BJ (cell line): ENCODE results near the gene TCP10L. TPM values are rescaled to one million over a fixed set of nuclear protein-coding genes. Genes with fewer than 3 reads are reported as not detected.

Source experiments
- CTCF ChIA-PET: fragments of 350-600 bp; formaldehyde crosslinking; extraction: SDS; loops from one replicate; lab custom pipeline; 2021; ENCODE audit warnings: antibody characterized with exemption, inconsistent platforms; lab: Yijun Ruan, JAX
- POLR2A ChIA-PET: fragments of 300-600 bp; sonication (Branson Sonifier 250); formaldehyde crosslinking; extraction: SDS; loops from one replicate; lab custom pipeline; 2021; ENCODE audit warnings: antibody characterized with exemption; lab: Charles Lee
- DNase-seq: peaks from one replicate; pipeline ENCODE4 v3.0.0-alpha.2; 2011; ENCODE audit warnings: low read depth
- H3K27me3 ChIP-seq: 2 replicates; pipeline ENCODE4 v1.6.0; 2011; ENCODE audit warnings: low read length; ENCODE audit not compliant: control insufficient read depth, insufficient read depth
- H3K36me3 ChIP-seq: 2 replicates; pipeline ENCODE4 v1.5.1; 2011; ENCODE audit warnings: low read length; ENCODE audit not compliant: control insufficient read depth, insufficient read depth
- H3K4me3 ChIP-seq: 2 replicates; pipeline ENCODE4 v1.5.1; 2011; ENCODE audit warnings: low read depth, mild to moderate bottlenecking, control low read depth, low read length
- CTCF ChIP-seq: IDR thresholded peaks from 2 replicates; pipeline ENCODE4 v1.5.1; 2011; ENCODE audit warnings: low read depth, mild to moderate bottlenecking, control low read depth, inconsistent platforms, low read length, moderate library complexity; ENCODE audit not compliant: insufficient read depth
- polyA plus RNA-seq: library from polyadenylated mRNA; depleted of rRNA; stranded (reverse); fragments of >200 nt; gene quantifications from 2 replicates; pipeline ENCODE4 v1.2.3, GENCODE V29; 2011

Gene TCP10L
- polyA plus RNA-seq, 1 experiment: not detected

- Histone ChIP-seq H3K4me3 (no peak overlapping the region), H3K27me3 (no peaks in the 10 kb centered on the region), H3K36me3 (no peaks in the 10 kb centered on the region)
- TF ChIP-seq CTCF: no peak
- DNase-seq: no peak
- CTCF ChIA-PET: interaction anchor here (0.6 to 4.4 kb wide), 8 partner anchors 8 to 165 kb away, joined by 3 to 44 read pairs (median 7); no protein-coding TSS in a partner anchor
- POLR2A ChIA-PET: interaction anchor here (1.1 kb wide), 1 partner anchor 51 kb away, joined by 12 read pairs; the partner anchor contains the start of gene CFAP298
Measured at GRCh38 chr21:32560896-32561295, 24.4 kb downstream of the TCP10L start.

- Histone ChIP-seq H3K27me3 (no peaks in the 10 kb centered on the region), H3K4me3 (no peak overlapping the region), H3K36me3 (no peaks in the 10 kb centered on the region)
- no peak for TF ChIP-seq CTCF
- POLR2A ChIA-PET: no interaction called here
- CTCF ChIA-PET: interaction anchor here (4.1 to 4.4 kb wide), 2 partner anchors 144 to 156 kb away, joined by 28 to 44 read pairs; no protein-coding TSS in a partner anchor
- DNase-seq: no peak
Measured at GRCh38 chr21:32559006-32559610, 26.2 kb downstream of the TCP10L start.

GRCh38 chr21:32558106-32558505 is 27.2 kb downstream of the TCP10L start:
- no peaks in the 10 kb centered on the region for H3K27me3 ChIP-seq
- ChIA-PET POLR2A (no interaction called here), CTCF (interaction anchor here (0.6 kb wide), 1 partner anchor 145 kb away, joined by 4 read pairs; no protein-coding TSS in a partner anchor)
- TF ChIP-seq CTCF: no peak
- DNase-seq: no peak
- H3K36me3 ChIP-seq: no peaks in the 10 kb centered on the region
- H3K4me3 ChIP-seq: no peak overlapping the region

GRCh38 chr21:32554832-32555638 is 30.3 kb downstream of the TCP10L start:
- ChIA-PET CTCF (interaction anchor here (0.9 to 1.3 kb wide), 2 partner anchors 14 to 46 kb away, joined by 4 to 5 read pairs; no protein-coding TSS in a partner anchor), POLR2A (no interaction called here)
- H3K4me3 ChIP-seq: no peak overlapping the region
- no peaks in the 10 kb centered on the region for H3K36me3 ChIP-seq
- no peak for TF ChIP-seq CTCF
- H3K27me3 ChIP-seq: no peaks in the 10 kb centered on the region
- no peak for DNase-seq

- no peak overlapping the region for H3K4me3 ChIP-seq
- no peak for DNase-seq
- POLR2A ChIA-PET: no interaction called here
- no peaks in the 10 kb centered on the region for H3K36me3 ChIP-seq
- CTCF ChIA-PET: interaction anchor here (1.3 to 1.5 kb wide), 2 partner anchors 19 to 21 kb away, joined by 3 read pairs; no protein-coding TSS in a partner anchor
- H3K27me3 ChIP-seq: no peaks in the 10 kb centered on the region
- no peak for TF ChIP-seq CTCF
Measured at GRCh38 chr21:32549886-32550285, 35.4 kb downstream of the TCP10L start.
